ENCODE measurements around the gene GAR1.
"Not testable (repeated sequence)": the region's sequence is repeated elsewhere in the genome, so short reads cannot be mapped to it uniquely, and the experiment has no call there.

GAR1 gene

GRCh38 chr4:109815151-109816081 lies at the start of gene GAR1:
TSS of gene GAR1 (plus strand) at chr4:109815762. CDS start at chr4:109816165, 403 bp downstream.
- in situ Hi-C loops (cut with MboI; ENCODE audit: low sequenced_read_pairs) = loop anchor here (25.0 kb wide), 1 partner anchor 378 kb away; the partner anchor contains the start of gene SEC24B

- in situ Hi-C loops (cut with MboI; ENCODE audit: low sequenced_read_pairs) = not testable (repeated sequence)
Measured at GRCh38 chr4:109782092-109782491, 33.5 kb upstream of the GAR1 start.

DNA sequence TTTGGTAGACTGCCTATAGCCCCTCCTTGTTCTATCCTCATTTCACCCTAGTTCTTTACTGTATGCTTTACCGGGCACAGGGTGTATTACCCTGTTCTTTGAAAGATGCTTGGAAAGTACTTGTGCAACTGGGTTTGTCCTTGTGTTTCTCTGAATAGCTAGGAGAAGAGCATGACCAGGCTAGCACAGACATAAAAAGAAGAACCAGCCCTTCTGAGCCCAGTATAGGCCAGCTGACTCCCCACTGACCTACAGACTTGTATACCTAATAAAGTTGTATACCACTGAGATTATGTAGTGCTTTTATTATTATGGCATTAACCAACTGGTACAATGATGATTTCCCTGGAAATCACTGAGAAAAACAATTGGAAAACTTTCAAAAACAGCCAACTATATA lies 28.7 kb upstream of the GAR1 start:
- in situ Hi-C loops (cut with MboI; ENCODE audit: low sequenced_read_pairs) = no loop called here

- in situ Hi-C loops (cut with MboI; ENCODE audit: low sequenced_read_pairs) = no loop called here
Measured at GRCh38 chr4:109787807-109788206, 27.8 kb upstream of the GAR1 start.

- in situ Hi-C loops (cut with MboI; ENCODE audit: low sequenced_read_pairs) = no loop called here
Measured at GRCh38 chr4:109795059-109795458, 20.5 kb upstream of the GAR1 start.

DNA sequence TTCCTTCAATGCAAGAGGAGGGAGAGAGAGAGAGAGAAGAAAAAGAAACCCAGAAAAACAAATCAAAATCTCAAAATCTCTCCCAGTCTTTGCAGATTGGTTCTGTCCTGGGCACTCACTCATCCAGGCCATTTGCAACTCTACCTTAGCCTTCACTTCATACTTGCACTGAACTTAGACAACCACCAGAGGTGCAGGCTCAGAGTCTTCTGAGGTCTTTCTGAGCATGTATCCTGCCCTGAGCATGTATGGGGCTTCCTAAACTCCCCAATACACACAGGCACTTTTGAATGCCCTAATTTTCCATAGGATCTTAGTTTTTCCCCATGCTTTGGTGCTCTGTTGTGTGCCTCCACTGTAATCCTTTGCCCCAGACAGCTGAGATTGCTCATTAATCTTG lies 16.7 kb upstream of the GAR1 start:
- in situ Hi-C loops (cut with MboI; ENCODE audit: low sequenced_read_pairs) = no loop called here

GRCh38 chr4:109801099-109801789 lies 14.3 kb upstream of the GAR1 start:
- in situ Hi-C loops (cut with MboI; ENCODE audit: low sequenced_read_pairs) = loop anchor here (25.0 kb wide), 1 partner anchor 364 kb away; the partner anchor contains the start of gene SEC24B

- in situ Hi-C loops (cut with MboI; ENCODE audit: low sequenced_read_pairs) = loop anchor here (25.0 kb wide), 1 partner anchor 365 kb away; the partner anchor contains the start of gene SEC24B
Measured at GRCh38 chr4:109801895-109802319, 13.7 kb upstream of the GAR1 start, which contains the start of gene CFI. TSS of gene CFI (minus strand) at chr4:109801999. CDS start at chr4:109801971, 28 bp downstream.

DNA sequence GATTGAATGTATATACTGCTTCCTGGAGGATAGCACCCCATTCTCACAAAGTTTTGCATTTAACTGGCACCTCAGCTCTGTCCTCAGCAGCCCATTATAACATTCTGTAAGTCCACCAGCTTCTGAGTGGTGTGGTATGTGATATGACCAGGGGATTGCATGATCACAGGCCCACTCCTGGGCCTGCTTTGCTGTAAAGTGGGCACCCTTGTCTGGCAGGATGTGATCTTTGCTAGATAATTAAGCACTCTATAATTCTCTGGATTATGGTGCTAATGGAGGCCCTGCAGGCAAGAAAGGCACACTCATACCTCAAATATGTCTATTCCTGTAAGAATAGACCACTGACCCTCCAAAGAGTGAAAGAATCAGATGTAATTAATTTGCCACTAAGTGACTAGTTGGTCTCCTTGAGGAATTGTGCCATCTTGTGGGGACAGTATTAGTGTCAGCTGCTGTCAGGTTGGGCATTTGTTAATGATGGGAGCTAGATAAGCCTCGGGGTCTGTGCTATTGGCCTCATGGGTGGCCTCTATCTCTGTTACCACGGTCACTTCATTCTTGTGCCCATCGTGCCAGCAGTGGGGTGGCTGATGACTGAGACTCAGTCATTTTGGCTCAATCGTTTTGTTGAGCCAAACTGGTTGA lies 11.5 kb upstream of the GAR1 start:
- in situ Hi-C loops (cut with MboI; ENCODE audit: low sequenced_read_pairs) = loop anchor here (25.0 kb wide), 1 partner anchor 367 kb away; the partner anchor contains the start of gene SEC24B

GRCh38 chr4:109809655-109810054 lies 5.9 kb upstream of the GAR1 start:
- in situ Hi-C loops (cut with MboI; ENCODE audit: low sequenced_read_pairs) = loop anchor here (25.0 kb wide), 1 partner anchor 372 kb away; the partner anchor contains the start of gene SEC24B

- in situ Hi-C loops (cut with MboI; ENCODE audit: low sequenced_read_pairs) = loop anchor here (25.0 kb wide), 1 partner anchor 373 kb away; the partner anchor contains the start of gene SEC24B
Measured at GRCh38 chr4:109810552-109811387, 4.8 kb upstream of the GAR1 start.

DNA sequence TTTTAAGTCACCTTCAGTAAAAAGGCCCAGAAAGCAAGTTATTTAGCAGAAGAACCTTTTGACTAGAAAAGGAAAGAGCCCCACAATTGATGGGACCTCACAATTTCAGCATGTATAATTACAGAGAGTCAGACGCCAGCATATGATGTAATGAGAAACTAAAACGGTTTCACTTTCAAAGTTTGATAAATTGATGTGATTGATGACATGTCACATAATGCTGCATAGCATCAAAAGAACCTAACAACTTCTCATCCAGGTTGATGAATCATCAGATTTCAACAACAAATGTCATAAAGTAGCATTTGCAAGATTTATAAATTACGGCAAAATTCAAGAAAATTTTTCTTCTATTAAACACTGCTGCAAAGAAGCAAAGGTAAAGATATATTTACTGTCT lies 3.9 kb upstream of the GAR1 start:
- in situ Hi-C loops (cut with MboI; ENCODE audit: low sequenced_read_pairs) = loop anchor here (25.0 kb wide), 1 partner anchor 374 kb away; the partner anchor contains the start of gene SEC24B

- in situ Hi-C loops (cut with MboI; ENCODE audit: low sequenced_read_pairs) = loop anchor here (25.0 kb wide), 1 partner anchor 379 kb away; the partner anchor contains the start of gene SEC24B
Measured at GRCh38 chr4:109816082-109816442, 500 bp downstream of the GAR1 start.

GRCh38 chr4:109816894-109817293 lies 1.3 kb downstream of the GAR1 start:
- in situ Hi-C loops (cut with MboI; ENCODE audit: low sequenced_read_pairs) = loop anchor here (25.0 kb wide), 1 partner anchor 380 kb away; the partner anchor contains the start of gene SEC24B

DNA sequence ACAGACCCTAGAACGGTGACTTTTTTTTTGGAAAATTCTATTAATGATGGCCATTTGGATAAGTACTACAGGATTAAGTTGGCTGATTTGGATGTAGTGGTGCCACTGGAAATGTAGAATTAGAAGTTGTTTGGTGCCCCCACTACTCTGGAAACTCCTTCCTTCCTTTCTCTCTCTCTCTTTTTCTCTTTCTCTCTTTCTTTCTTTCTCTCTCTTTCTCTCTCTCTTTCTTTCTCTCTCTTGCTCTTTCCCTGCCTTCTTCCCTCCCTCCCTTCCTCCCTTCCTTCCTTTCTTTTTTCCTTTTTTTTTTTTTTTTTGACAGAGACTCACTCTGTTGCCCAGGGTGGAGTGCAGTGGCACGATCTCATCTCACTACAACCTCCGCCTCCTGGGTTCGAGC lies 2.7 kb downstream of the GAR1 start:
- in situ Hi-C loops (cut with MboI; ENCODE audit: low sequenced_read_pairs) = loop anchor here (25.0 kb wide), 1 partner anchor 381 kb away; the partner anchor contains the start of gene SEC24B

GRCh38 chr4:109820563-109820962 lies 5.0 kb downstream of the GAR1 start:
- in situ Hi-C loops (cut with MboI; ENCODE audit: low sequenced_read_pairs) = loop anchor here (25.0 kb wide), 1 partner anchor 383 kb away; the partner anchor contains the start of gene SEC24B

GRCh38 chr4:109821185-109821584 lies 5.6 kb downstream of the GAR1 start:
- in situ Hi-C loops (cut with MboI; ENCODE audit: low sequenced_read_pairs) = loop anchor here (25.0 kb wide), 1 partner anchor 384 kb away; the partner anchor contains the start of gene SEC24B

GRCh38 chr4:109826719-109827118 lies 11.2 kb downstream of the GAR1 start:
- in situ Hi-C loops (cut with MboI; ENCODE audit: low sequenced_read_pairs) = no loop called here

GRCh38 chr4:109827672-109828071 lies 12.1 kb downstream of the GAR1 start, which contains the start of gene RRH:
TSS of gene RRH (plus strand) at chr4:109827972. CDS start at chr4:109828028, 56 bp downstream.
- in situ Hi-C loops (cut with MboI; ENCODE audit: low sequenced_read_pairs) = no loop called here
